Loucy (cell line): Measurements from ENCODE around the gene PPFIA1.
"Not testable (repeated sequence)": the region's sequence is repeated elsewhere in the genome, so short reads cannot be mapped to it uniquely, and the experiment has no call there.

Source experiments
- H2AFZ ChIP-seq: fragments of 200-600 bp; sonication (generic); 2 replicates; pipeline ENCODE4 v1.6.0; 2016; ENCODE audit warnings: antibody characterized with exemption, mild to moderate bottlenecking, low read length, moderate library complexity
- H3F3A ChIP-seq: fragments of 200-600 bp; 2 replicates; pipeline ENCODE4 v1.6.0; 2016; ENCODE audit warnings: antibody characterized with exemption, low read depth, mild to moderate bottlenecking
- H3K27me3 ChIP-seq: fragments of 200-600 bp; sonication (generic); 2 replicates; pipeline ENCODE4 v1.6.1; 2014; ENCODE audit warnings: low read length, mild to moderate bottlenecking; ENCODE audit not compliant: insufficient read depth, poor library complexity, severe bottlenecking
- H3K36me3 ChIP-seq: fragments of 200-600 bp; sonication (generic); 2 replicates; pipeline ENCODE4 v1.6.1; 2016; ENCODE audit warnings: low read length; ENCODE audit not compliant: insufficient read depth
- H3K4me1 ChIP-seq: fragments of 200-600 bp; sonication (generic); 2 replicates; pipeline ENCODE4 v1.5.1; 2014; ENCODE audit warnings: low read length, mild to moderate bottlenecking; ENCODE audit not compliant: insufficient read depth, poor library complexity, severe bottlenecking
- H3K4me2 ChIP-seq: fragments of 200-600 bp; sonication (generic); 2 replicates; pipeline ENCODE4 v1.6.0; 2014; ENCODE audit warnings: antibody characterized with exemption, low read length, low read depth, mild to moderate bottlenecking; ENCODE audit not compliant: poor library complexity, severe bottlenecking
- H3K4me3 ChIP-seq: fragments of 200-600 bp; sonication (generic); 2 replicates; pipeline ENCODE4 v1.5.1; 2014; ENCODE audit warnings: low read length, mild to moderate bottlenecking, mixed read lengths; ENCODE audit not compliant: poor library complexity, severe bottlenecking
- H3K79me2 ChIP-seq: fragments of 200-600 bp; sonication (generic); 2 replicates; pipeline ENCODE4 v1.6.1; 2014; ENCODE audit warnings: low read length; ENCODE audit not compliant: insufficient read depth
- H3K9ac ChIP-seq: fragments of 200-600 bp; sonication (generic); 2 replicates; pipeline ENCODE4 v1.6.0; 2014; ENCODE audit warnings: mild to moderate bottlenecking, low read depth, low read length, moderate library complexity; ENCODE audit not compliant: poor library complexity, severe bottlenecking
- H3K9me2 ChIP-seq: fragments of 200-600 bp; sonication (generic); replicated peaks from 2 replicates; pipeline ENCODE4 v1.6.1; 2016; ENCODE audit warnings: low read depth, low read length, mixed read lengths
- H3K9me3 ChIP-seq: fragments of 200-600 bp; sonication (generic); 2 replicates; pipeline ENCODE4 v1.6.1; 2014; ENCODE audit warnings: mild to moderate bottlenecking, antibody characterized with exemption, low read length, low read depth; ENCODE audit not compliant: insufficient read depth
- H4K20me1 ChIP-seq: fragments of 200-600 bp; sonication (generic); 2 replicates; pipeline ENCODE4 v1.6.0; 2014; ENCODE audit warnings: antibody characterized with exemption, low read length, mild to moderate bottlenecking; ENCODE audit not compliant: insufficient read depth, poor library complexity, severe bottlenecking
- EZH2phosphoT487 ChIP-seq: fragments of 200-600 bp; IDR thresholded peaks from 2 replicates; pipeline ENCODE4 v1.6.1; 2018; ENCODE audit warnings: antibody characterized with exemption, mild to moderate bottlenecking, moderate library complexity, borderline replicate concordance
- TF ChIP-seq, protein P1 (sequence below): fragments of 200-600 bp; sonication (generic); conservative IDR thresholded peaks from 2 replicates; pipeline ENCODE4 v1.5.1; 2014; ENCODE audit warnings: mild to moderate bottlenecking, antibody characterized with exemption, low read length

PPFIA1 gene

DNA sequence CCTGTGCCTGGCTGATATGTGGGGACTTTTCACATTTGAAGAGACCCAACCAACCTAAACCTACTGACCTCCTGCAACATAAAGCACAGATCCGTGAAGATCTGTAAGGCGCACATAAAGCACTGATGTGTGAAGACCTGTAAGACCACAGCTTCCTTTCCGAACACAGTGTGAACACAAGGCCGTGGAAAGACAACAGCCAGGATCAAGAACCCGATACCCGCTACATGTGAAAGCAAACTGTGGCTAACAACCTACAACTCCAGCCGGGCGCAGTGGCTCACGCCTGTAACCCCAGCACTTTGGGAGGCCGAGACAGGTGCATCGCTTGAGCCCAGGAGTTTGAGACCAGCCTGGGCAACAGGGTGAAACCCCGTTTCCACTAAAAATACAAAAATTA lies 17.6 kb upstream of the PPFIA1 start:
- no peaks in the 10 kb centered on the region for H3K79me2 ChIP-seq
- H3K9me3 ChIP-seq, result no peaks in the 10 kb centered on the region
- no peaks in the 10 kb centered on the region for H3K9me2 ChIP-seq
- H3K4me1 ChIP-seq, result no peaks in the 10 kb centered on the region
- no peak overlapping the region for H2AFZ ChIP-seq
- no peaks in the 10 kb centered on the region for H3K27me3 ChIP-seq
- H3K36me3 ChIP-seq, result no peaks in the 10 kb centered on the region
- no peak overlapping the region for H3K4me2 ChIP-seq
- TF ChIP-seq, protein P1, sequence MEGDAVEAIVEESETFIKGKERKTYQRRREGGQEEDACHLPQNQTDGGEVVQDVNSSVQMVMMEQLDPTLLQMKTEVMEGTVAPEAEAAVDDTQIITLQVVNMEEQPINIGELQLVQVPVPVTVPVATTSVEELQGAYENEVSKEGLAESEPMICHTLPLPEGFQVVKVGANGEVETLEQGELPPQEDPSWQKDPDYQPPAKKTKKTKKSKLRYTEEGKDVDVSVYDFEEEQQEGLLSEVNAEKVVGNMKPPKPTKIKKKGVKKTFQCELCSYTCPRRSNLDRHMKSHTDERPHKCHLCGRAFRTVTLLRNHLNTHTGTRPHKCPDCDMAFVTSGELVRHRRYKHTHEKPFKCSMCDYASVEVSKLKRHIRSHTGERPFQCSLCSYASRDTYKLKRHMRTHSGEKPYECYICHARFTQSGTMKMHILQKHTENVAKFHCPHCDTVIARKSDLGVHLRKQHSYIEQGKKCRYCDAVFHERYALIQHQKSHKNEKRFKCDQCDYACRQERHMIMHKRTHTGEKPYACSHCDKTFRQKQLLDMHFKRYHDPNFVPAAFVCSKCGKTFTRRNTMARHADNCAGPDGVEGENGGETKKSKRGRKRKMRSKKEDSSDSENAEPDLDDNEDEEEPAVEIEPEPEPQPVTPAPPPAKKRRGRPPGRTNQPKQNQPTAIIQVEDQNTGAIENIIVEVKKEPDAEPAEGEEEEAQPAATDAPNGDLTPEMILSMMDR, result no peak
- TF ChIP-seq EZH2phosphoT487, result no peak
- no peak overlapping the region for H3K4me3 ChIP-seq
- H3F3A ChIP-seq, result no peaks in the 10 kb centered on the region
- no peaks in the 10 kb centered on the region for H4K20me1 ChIP-seq
- H3K9ac ChIP-seq, result no peak overlapping the region

DNA sequence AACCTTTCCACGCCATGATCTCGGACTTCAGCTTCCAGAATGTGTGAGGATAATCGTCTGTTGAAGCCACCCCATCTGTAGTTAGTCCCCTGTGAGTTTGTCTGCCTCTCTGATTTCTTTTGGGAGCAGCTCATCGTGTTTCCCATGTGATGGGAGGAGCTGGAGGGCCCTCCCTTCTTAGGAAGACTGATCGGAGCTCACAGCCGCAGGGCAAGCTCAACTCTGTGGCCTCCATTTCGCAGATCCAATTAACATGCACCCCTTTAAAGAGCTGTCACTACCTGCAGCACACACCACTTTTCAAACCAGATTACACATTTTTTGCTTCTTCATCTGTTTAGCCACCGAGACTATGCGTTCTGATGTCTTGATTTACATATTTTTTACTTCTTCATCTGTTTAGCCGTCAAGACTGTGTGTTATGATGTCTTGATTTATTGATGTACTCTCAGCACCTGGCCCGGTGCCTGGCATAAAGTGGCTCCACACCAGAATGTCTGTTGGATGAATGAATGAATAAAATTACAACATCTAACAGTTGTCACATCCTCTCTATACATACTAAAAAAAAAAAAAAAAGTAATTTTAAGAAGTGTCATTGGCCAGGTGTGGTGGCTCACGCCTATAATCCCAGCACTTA lies 14.9 kb upstream of the PPFIA1 start:
- H3K4me1 ChIP-seq, result no peaks in the 10 kb centered on the region
- no peaks in the 10 kb centered on the region for H4K20me1 ChIP-seq
- H2AFZ ChIP-seq, result no peak overlapping the region
- no peaks in the 10 kb centered on the region for H3K36me3 ChIP-seq
- no peaks in the 10 kb centered on the region for H3K27me3 ChIP-seq
- no peak overlapping the region for H3K4me2 ChIP-seq
- TF ChIP-seq, protein P1, result no peak
- no peak for TF ChIP-seq EZH2phosphoT487
- no peaks in the 10 kb centered on the region for H3K79me2 ChIP-seq
- H3K9ac ChIP-seq, result no peak overlapping the region
- H3K9me2 ChIP-seq, result no peaks in the 10 kb centered on the region
- no peaks in the 10 kb centered on the region for H3K9me3 ChIP-seq
- no peak overlapping the region for H3K4me3 ChIP-seq
- no peaks in the 10 kb centered on the region for H3F3A ChIP-seq

DNA sequence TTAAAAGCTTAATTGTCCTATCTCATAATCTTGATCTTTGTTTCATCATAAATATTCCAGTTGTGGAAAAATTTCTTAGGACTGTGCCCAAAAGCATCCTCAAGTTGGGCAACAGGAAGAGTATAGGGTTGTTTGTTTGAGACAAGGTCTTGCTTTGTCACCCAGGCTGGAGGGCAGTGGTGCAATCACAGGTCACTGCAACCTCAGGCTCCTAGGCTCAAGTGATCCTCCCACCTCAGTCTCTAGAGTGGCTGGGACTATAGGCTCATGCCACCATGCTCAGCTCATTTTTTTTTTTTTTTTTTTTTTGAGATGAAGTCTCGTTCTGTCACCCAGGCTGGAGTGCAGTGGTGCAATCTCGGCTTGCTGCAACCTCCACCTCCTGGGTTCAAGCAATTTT lies 11.4 kb upstream of the PPFIA1 start:
- H4K20me1 ChIP-seq, H3K36me3 ChIP-seq, H3K9me3 ChIP-seq, H2AFZ ChIP-seq, H3K9me2 ChIP-seq, H3K4me3 ChIP-seq, H3F3A ChIP-seq, H3K9ac ChIP-seq, H3K4me1 ChIP-seq, H3K27me3 ChIP-seq, H3K79me2 ChIP-seq, H3K4me2 ChIP-seq: not testable (repeated sequence)

DNA sequence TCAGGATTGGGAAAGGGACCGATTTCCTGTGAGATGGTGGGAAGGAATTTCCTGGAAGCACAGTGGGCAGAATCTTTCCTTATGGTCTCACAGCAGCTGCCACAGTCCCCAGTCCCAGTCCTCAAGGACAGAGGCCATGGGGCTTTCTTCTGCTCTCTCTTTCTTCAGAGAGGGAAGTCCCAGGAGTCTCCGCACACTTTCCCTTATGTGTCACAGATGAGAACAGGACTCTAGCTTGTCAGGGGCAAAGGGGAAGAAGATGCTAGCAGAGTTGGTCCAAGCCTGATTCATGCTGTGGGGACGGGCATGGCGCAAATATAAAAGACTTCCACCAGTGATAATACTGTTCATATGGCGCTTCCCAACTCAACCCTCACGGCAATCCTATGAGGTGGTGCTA lies 7.5 kb upstream of the PPFIA1 start:
- H4K20me1 ChIP-seq, result no peaks in the 10 kb centered on the region
- no peaks in the 10 kb centered on the region for H3K36me3 ChIP-seq
- H3K9ac ChIP-seq, result no peak overlapping the region
- H3K27me3 ChIP-seq, result no peaks in the 10 kb centered on the region
- H3F3A ChIP-seq, result no peaks in the 10 kb centered on the region
- no peaks in the 10 kb centered on the region for H3K4me1 ChIP-seq
- H3K4me3 ChIP-seq, result no peak overlapping the region
- no peak overlapping the region for H2AFZ ChIP-seq
- H3K4me2 ChIP-seq, result no peak overlapping the region
- no peaks in the 10 kb centered on the region for H3K9me2 ChIP-seq
- H3K79me2 ChIP-seq, result no peaks in the 10 kb centered on the region
- TF ChIP-seq EZH2phosphoT487, result no peak
- TF ChIP-seq, protein P1, result no peak
- no peaks in the 10 kb centered on the region for H3K9me3 ChIP-seq
